Liver (tissue), 3 donors: ENCODE results near the gene COPE.

Source experiments
- GABPA ChIP-seq, 2 donors: IDR thresholded peaks in 1 of 2; conservative IDR thresholded peaks in 1 of 2; 2 replicates each; pipeline ENCODE4 v1.6.1; 2016; ENCODE audit warnings: antibody characterized with exemption in 2 of 2, mild to moderate bottlenecking in 1 of 2, moderate library complexity in 1 of 2
- HNF4A ChIP-seq, 2 donors: conservative IDR thresholded peaks; 2 replicates each; pipeline ENCODE4 v1.6.1; 2016; ENCODE audit warnings: antibody characterized with exemption in 2 of 2, mild to moderate bottlenecking in 2 of 2
- JUND ChIP-seq, 2 donors: IDR thresholded peaks; 2 replicates each; pipeline ENCODE4 v1.6.1; 2016; ENCODE audit warnings: antibody characterized with exemption in 2 of 2
- RAD21 ChIP-seq, 2 donors: IDR thresholded peaks; 2 replicates each; pipeline ENCODE4 v1.6.1; 2016; ENCODE audit warnings: antibody characterized with exemption in 2 of 2, mild to moderate bottlenecking in 2 of 2
- SP1 ChIP-seq: IDR thresholded peaks from 2 replicates; pipeline ENCODE4 v1.6.1; 2018; ENCODE audit warnings: antibody characterized with exemption, mild to moderate bottlenecking
- TF ChIP-seq, protein P1 (sequence below): fragments of 150-350 bp; IDR thresholded peaks from 2 replicates; pipeline ENCODE4 v1.5.1; 2017; ENCODE audit warnings: improper control_type of control experiment, low read depth, low read length; ENCODE audit not compliant: missing input control
- TF ChIP-seq, protein P2 (sequence below): IDR thresholded peaks from 2 replicates; pipeline ENCODE4 v1.6.1; 2016; ENCODE audit warnings: antibody characterized with exemption, mild to moderate bottlenecking
- donor health status: healthy.
- donor health status: healthy.

GRCh38 chr19:18951721-18952281 lies 32.6 kb upstream of the COPE start:
- no peak for TF ChIP-seq SP1
- TF ChIP-seq, protein P1, sequence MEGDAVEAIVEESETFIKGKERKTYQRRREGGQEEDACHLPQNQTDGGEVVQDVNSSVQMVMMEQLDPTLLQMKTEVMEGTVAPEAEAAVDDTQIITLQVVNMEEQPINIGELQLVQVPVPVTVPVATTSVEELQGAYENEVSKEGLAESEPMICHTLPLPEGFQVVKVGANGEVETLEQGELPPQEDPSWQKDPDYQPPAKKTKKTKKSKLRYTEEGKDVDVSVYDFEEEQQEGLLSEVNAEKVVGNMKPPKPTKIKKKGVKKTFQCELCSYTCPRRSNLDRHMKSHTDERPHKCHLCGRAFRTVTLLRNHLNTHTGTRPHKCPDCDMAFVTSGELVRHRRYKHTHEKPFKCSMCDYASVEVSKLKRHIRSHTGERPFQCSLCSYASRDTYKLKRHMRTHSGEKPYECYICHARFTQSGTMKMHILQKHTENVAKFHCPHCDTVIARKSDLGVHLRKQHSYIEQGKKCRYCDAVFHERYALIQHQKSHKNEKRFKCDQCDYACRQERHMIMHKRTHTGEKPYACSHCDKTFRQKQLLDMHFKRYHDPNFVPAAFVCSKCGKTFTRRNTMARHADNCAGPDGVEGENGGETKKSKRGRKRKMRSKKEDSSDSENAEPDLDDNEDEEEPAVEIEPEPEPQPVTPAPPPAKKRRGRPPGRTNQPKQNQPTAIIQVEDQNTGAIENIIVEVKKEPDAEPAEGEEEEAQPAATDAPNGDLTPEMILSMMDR, result no peak
- TF ChIP-seq GABPA (IDR thresholded peaks at IDR 0.05 in 1 of 2, conservative IDR thresholded peaks at IDR 0.05 in 1 of 2), result no peak
- TF ChIP-seq JUND (IDR thresholded peaks at IDR 0.05), result no peak
- no peak for TF ChIP-seq HNF4A (conservative IDR thresholded peaks at IDR 0.05)
- TF ChIP-seq, protein P2, sequence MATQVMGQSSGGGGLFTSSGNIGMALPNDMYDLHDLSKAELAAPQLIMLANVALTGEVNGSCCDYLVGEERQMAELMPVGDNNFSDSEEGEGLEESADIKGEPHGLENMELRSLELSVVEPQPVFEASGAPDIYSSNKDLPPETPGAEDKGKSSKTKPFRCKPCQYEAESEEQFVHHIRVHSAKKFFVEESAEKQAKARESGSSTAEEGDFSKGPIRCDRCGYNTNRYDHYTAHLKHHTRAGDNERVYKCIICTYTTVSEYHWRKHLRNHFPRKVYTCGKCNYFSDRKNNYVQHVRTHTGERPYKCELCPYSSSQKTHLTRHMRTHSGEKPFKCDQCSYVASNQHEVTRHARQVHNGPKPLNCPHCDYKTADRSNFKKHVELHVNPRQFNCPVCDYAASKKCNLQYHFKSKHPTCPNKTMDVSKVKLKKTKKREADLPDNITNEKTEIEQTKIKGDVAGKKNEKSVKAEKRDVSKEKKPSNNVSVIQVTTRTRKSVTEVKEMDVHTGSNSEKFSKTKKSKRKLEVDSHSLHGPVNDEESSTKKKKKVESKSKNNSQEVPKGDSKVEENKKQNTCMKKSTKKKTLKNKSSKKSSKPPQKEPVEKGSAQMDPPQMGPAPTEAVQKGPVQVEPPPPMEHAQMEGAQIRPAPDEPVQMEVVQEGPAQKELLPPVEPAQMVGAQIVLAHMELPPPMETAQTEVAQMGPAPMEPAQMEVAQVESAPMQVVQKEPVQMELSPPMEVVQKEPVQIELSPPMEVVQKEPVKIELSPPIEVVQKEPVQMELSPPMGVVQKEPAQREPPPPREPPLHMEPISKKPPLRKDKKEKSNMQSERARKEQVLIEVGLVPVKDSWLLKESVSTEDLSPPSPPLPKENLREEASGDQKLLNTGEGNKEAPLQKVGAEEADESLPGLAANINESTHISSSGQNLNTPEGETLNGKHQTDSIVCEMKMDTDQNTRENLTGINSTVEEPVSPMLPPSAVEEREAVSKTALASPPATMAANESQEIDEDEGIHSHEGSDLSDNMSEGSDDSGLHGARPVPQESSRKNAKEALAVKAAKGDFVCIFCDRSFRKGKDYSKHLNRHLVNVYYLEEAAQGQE, result no peak
- TF ChIP-seq RAD21 (IDR thresholded peaks at IDR 0.05), result no peak
